ENCODE data around the gene TRPM2. TPM values are rescaled to one million over a fixed set of nuclear protein-coding genes. Genes with fewer than 3 reads are reported as not detected.

TRPM2 gene
- total and polyA plus RNA-seq, 2 of the 4 experiments (the other 2 are of a cell fraction): not detected

GRCh38 chr21:44330698-44331097 is 22.7 kb upstream of the TRPM2 start:
- no TSS peak for BruUV-seq (replicated peaks)
- H2AK5ac ChIP-seq (ENCODE audit: low read depth, low read length): no peak overlapping the region
- intact Hi-C loops (cut with micrococcal nuclease) (loop anchor here (10.0 kb wide), 1 partner anchor 154 kb away; no protein-coding TSS in a partner anchor), in situ Hi-C loops (cut with MboI; ENCODE audit: low sequenced_read_pairs) (no loop called here), dilution Hi-C loops (cut with HindIII; ENCODE audit: low sequenced_read_pairs, unreplicated experiment) (no loop called here)
- ChIA-PET POLR2A (ENCODE audit: unreplicated experiment) (no interaction called here), CTCF (no interaction called here)
- ATAC-seq (ENCODE audit: low read depth): no peak
- H3K27me3 ChIP-seq (ENCODE audit: control insufficient read depth, insufficient read depth, low read length): no peaks in the 10 kb centered on the region
- no peak overlapping the region for H3K56ac ChIP-seq (ENCODE audit: extremely low read depth, insufficient read depth, low read length)
- no peak overlapping the region for H3K4me2 ChIP-seq (ENCODE audit: low read depth, low read length)
- H3K18ac ChIP-seq (ENCODE audit: low read depth, low read length): no peak overlapping the region
- no peak overlapping the region for H4K8ac ChIP-seq (ENCODE audit: low read depth in 2 of 2, low read length in 2 of 2)
- H3K14ac ChIP-seq (replicated peaks; ENCODE audit: low read depth, low read length): no peak overlapping the region
- no peak overlapping the region for H3K23ac ChIP-seq (ENCODE audit: low read depth, low read length)
- 89% methylated on average over 13 of the region's 18 CpGs; no CpG with 5 or more reads in 1 of the 2 experiments for WGBS, 2 experiments (ENCODE audit: extremely low coverage in 2 of 2, insufficient read length in 1 of 2)
- H4K91ac ChIP-seq (ENCODE audit: insufficient read depth, low read depth, low read length): no peak overlapping the region
- TF ChIP-seq SMC3 (IDR thresholded peaks at IDR 0.05; ENCODE audit: low read depth, low read length) (no peak), RFX5 (IDR thresholded peaks at IDR 0.05; ENCODE audit: low read depth, low read length) (no peak), ELK1 (IDR thresholded peaks at IDR 0.05; ENCODE audit: borderline replicate concordance, low read depth, low read length) (no peak), FOS (IDR thresholded peaks at IDR 0.05; ENCODE audit: low read depth, low read length) (no peak)
- no peak overlapping the region for H2BK20ac ChIP-seq (ENCODE audit: low read depth, low read length)
- H3K9me1 ChIP-seq (ENCODE audit: insufficient read depth, low read length): no peaks in the 10 kb centered on the region
- peak overlapping the region; percentile 55 for H2AK9ac ChIP-seq (replicated peaks; ENCODE audit: low read depth, low read length, poor library complexity)
- no peak overlapping the region for H2BK5ac ChIP-seq (ENCODE audit: low read depth, low read length, poor library complexity, severe bottlenecking)
- H4K5ac ChIP-seq (ENCODE audit: low read depth, low read length): no peak overlapping the region
- no peak overlapping the region for H2BK120ac ChIP-seq (ENCODE audit: low read depth, low read length)
- no peak overlapping the region for H2AFZ ChIP-seq (replicated peaks; ENCODE audit: low read length, poor library complexity)
- H3K4ac ChIP-seq (ENCODE audit: low read depth, low read length): no peak overlapping the region
- H4K20me1 ChIP-seq (ENCODE audit: insufficient read depth, low read length): peaks cover 11% of the 10 kb centered on the region
- no peaks in the 10 kb centered on the region for H3K4me1 ChIP-seq (ENCODE audit: control insufficient read depth, insufficient read depth, low read length)
- no peak overlapping the region for H3K27ac ChIP-seq (ENCODE audit: insufficient read depth, low read length)
- no peaks in the 10 kb centered on the region for H3K9me3 ChIP-seq (ENCODE audit: control insufficient read depth, insufficient read depth, low read length)
- peaks cover 20% of the 10 kb centered on the region for H3K36me3 ChIP-seq (ENCODE audit: control insufficient read depth, insufficient read depth, low read length)
- no peak overlapping the region for H2BK15ac ChIP-seq (ENCODE audit: low read depth, low read length)
- H3K79me1 ChIP-seq (ENCODE audit: low read depth in 1 of 2, low read length in 2 of 2): no peaks in the 10 kb centered on the region
- no peak overlapping the region for H3K4me3 ChIP-seq (ENCODE audit: insufficient read depth, low read depth, low read length)
- no peak for DNase-seq
- no peak overlapping the region for H3K9ac ChIP-seq (ENCODE audit: low read depth, low read length)

Measured in IMR-90 (cell line).